GM19463 (cell line): ENCODE data around the gene TDRD3.
"Not testable (repeated sequence)": the region's sequence is repeated elsewhere in the genome, so short reads cannot be mapped to it uniquely, and the experiment has no call there.

ENCODE experiments used
- ATAC-seq: cut with Tn5 transposase; IDR thresholded peaks from one replicate; pipeline ENCODE4 v1.9.1; 2021; ENCODE audit warnings: mild to moderate bottlenecking, moderate library complexity; ENCODE audit not compliant: unreplicated experiment

TDRD3 gene

GRCh38 chr13:60396783-60397703, at the start of gene TDRD3:
TSS of gene TDRD3 (plus strand) at chr13:60397220. CDS start at chr13:60397365, 145 bp downstream.
- peak; percentile 44 for ATAC-seq

GRCh38 chr13:60347690-60348089, 49.3 kb upstream of the TDRD3 start:
- ATAC-seq, result no peak

GRCh38 chr13:60348097-60348496, 48.9 kb upstream of the TDRD3 start:
- ATAC-seq, result no peak

- ATAC-seq, result no peak
These were observed 45.7 kb upstream of the TDRD3 start for GRCh38 chr13:60351326-60351725.

- no peak for ATAC-seq
These were observed 45.0 kb upstream of the TDRD3 start for GRCh38 chr13:60351855-60352615.

GRCh38 chr13:60352644-60353043, 44.4 kb upstream of the TDRD3 start:
- ATAC-seq, result no peak

- no peak for ATAC-seq
These were observed 42.0 kb upstream of the TDRD3 start for GRCh38 chr13:60355056-60355455.

GRCh38 chr13:60356970-60357369, 40.0 kb upstream of the TDRD3 start:
- no peak for ATAC-seq

- ATAC-seq, result no peak
These were observed 38.6 kb upstream of the TDRD3 start for GRCh38 chr13:60358453-60358852.

- no peak for ATAC-seq
These were observed 33.7 kb upstream of the TDRD3 start for GRCh38 chr13:60363288-60363687.

- ATAC-seq, result peak; percentile 67
These were observed 27.8 kb upstream of the TDRD3 start for GRCh38 chr13:60369242-60369641.

GRCh38 chr13:60370343-60370742, 26.7 kb upstream of the TDRD3 start:
- ATAC-seq, result no peak

- no peak for ATAC-seq
These were observed 24.9 kb upstream of the TDRD3 start for GRCh38 chr13:60372141-60372540.

- not testable (repeated sequence) for ATAC-seq
These were observed 17.7 kb upstream of the TDRD3 start for GRCh38 chr13:60379282-60379681.

GRCh38 chr13:60379837-60380565, 17.0 kb upstream of the TDRD3 start:
- ATAC-seq, result no peak

GRCh38 chr13:60384911-60385310, 12.1 kb upstream of the TDRD3 start:
- ATAC-seq, result no peak

- no peak for ATAC-seq
These were observed 10.8 kb upstream of the TDRD3 start for GRCh38 chr13:60386250-60386649.

- no peak for ATAC-seq
These were observed 4.9 kb upstream of the TDRD3 start for GRCh38 chr13:60392131-60392530.

- peak; percentile 71 for ATAC-seq
These were observed 843 bp upstream of the TDRD3 start for GRCh38 chr13:60395971-60396782.

- peak; percentile 21 for ATAC-seq
These were observed 821 bp downstream of the TDRD3 start for GRCh38 chr13:60397704-60398378.
